ENCODE results near the gene OR2L2.

Gene OR2L2, protein sequence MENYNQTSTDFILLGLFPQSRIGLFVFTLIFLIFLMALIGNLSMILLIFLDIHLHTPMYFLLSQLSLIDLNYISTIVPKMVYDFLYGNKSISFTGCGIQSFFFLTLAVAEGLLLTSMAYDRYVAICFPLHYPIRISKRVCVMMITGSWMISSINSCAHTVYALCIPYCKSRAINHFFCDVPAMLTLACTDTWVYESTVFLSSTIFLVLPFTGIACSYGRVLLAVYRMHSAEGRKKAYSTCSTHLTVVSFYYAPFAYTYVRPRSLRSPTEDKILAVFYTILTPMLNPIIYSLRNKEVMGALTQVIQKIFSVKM

DNA sequence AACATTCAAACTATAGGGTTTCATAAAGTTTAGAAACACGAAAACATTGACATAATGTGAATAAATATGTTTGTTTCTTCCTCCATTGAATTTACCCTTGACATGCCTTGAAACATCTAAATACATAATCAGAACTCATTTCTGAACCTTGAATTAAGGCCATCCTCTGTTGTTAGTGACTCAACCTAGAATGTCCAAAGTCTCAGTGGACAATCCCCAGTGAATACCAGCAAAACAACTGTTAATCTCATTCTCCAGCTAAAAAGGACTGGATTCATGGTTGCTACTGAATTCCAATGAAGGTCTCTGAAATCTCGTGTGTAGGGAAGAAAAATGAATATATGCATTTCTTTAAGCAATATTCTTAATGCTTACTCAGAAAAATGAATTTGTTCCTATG is at the start of gene OR2L2:
Gene OR2L2, plus strand, starts transcription at position 301 of the 400 bp plus-strand sequence. CDS start 8,198 bp downstream, outside the sequence.
- TF ChIP-seq, protein P1, sequence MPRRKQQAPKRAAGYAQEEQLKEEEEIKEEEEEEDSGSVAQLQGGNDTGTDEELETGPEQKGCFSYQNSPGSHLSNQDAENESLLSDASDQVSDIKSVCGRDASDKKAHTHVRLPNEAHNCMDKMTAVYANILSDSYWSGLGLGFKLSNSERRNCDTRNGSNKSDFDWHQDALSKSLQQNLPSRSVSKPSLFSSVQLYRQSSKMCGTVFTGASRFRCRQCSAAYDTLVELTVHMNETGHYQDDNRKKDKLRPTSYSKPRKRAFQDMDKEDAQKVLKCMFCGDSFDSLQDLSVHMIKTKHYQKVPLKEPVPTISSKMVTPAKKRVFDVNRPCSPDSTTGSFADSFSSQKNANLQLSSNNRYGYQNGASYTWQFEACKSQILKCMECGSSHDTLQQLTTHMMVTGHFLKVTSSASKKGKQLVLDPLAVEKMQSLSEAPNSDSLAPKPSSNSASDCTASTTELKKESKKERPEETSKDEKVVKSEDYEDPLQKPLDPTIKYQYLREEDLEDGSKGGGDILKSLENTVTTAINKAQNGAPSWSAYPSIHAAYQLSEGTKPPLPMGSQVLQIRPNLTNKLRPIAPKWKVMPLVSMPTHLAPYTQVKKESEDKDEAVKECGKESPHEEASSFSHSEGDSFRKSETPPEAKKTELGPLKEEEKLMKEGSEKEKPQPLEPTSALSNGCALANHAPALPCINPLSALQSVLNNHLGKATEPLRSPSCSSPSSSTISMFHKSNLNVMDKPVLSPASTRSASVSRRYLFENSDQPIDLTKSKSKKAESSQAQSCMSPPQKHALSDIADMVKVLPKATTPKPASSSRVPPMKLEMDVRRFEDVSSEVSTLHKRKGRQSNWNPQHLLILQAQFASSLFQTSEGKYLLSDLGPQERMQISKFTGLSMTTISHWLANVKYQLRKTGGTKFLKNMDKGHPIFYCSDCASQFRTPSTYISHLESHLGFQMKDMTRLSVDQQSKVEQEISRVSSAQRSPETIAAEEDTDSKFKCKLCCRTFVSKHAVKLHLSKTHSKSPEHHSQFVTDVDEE (CRISPR knock-in tag; IDR thresholded peaks at IDR 0.05) = no peak
- TF ChIP-seq, protein P2, sequence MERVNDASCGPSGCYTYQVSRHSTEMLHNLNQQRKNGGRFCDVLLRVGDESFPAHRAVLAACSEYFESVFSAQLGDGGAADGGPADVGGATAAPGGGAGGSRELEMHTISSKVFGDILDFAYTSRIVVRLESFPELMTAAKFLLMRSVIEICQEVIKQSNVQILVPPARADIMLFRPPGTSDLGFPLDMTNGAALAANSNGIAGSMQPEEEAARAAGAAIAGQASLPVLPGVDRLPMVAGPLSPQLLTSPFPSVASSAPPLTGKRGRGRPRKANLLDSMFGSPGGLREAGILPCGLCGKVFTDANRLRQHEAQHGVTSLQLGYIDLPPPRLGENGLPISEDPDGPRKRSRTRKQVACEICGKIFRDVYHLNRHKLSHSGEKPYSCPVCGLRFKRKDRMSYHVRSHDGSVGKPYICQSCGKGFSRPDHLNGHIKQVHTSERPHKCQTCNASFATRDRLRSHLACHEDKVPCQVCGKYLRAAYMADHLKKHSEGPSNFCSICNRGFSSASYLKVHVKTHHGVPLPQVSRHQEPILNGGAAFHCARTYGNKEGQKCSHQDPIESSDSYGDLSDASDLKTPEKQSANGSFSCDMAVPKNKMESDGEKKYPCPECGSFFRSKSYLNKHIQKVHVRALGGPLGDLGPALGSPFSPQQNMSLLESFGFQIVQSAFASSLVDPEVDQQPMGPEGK (CRISPR knock-in tag; IDR thresholded peaks at IDR 0.05; ENCODE audit: borderline replicate concordance) = no peak
- TF ChIP-seq CSDC2 (CRISPR knock-in tag; IDR thresholded peaks at IDR 0.05) = no peak
- no peak for TF ChIP-seq GLIS3 (CRISPR knock-in tag; IDR thresholded peaks at IDR 0.05)
- no peak for TF ChIP-seq ARNTL (CRISPR knock-in tag; IDR thresholded peaks at IDR 0.05; ENCODE audit: borderline replicate concordance, low read depth)
- TF ChIP-seq ESRRG (CRISPR knock-in tag; IDR thresholded peaks at IDR 0.05) = no peak
- TF ChIP-seq BACH2 (CRISPR knock-in tag; IDR thresholded peaks at IDR 0.05; ENCODE audit: borderline replicate concordance) = no peak
- TF ChIP-seq TOX (CRISPR knock-in tag; IDR thresholded peaks at IDR 0.05; ENCODE audit: borderline replicate concordance) = no peak
- TF ChIP-seq, protein P3, sequence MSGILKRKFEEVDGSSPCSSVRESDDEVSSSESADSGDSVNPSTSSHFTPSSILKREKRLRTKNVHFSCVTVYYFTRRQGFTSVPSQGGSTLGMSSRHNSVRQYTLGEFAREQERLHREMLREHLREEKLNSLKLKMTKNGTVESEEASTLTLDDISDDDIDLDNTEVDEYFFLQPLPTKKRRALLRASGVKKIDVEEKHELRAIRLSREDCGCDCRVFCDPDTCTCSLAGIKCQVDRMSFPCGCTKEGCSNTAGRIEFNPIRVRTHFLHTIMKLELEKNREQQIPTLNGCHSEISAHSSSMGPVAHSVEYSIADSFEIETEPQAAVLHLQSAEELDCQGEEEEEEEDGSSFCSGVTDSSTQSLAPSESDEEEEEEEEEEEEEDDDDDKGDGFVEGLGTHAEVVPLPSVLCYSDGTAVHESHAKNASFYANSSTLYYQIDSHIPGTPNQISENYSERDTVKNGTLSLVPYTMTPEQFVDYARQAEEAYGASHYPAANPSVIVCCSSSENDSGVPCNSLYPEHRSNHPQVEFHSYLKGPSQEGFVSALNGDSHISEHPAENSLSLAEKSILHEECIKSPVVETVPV (CRISPR knock-in tag; IDR thresholded peaks at IDR 0.05) = no peak
- no peak for TF ChIP-seq RARB (CRISPR knock-in tag; IDR thresholded peaks at IDR 0.05)
- TF ChIP-seq ZFP30 (CRISPR knock-in tag; IDR thresholded peaks at IDR 0.05) = no peak
- TF ChIP-seq ISL1 (CRISPR knock-in tag; IDR thresholded peaks at IDR 0.05) = no peak
- TF ChIP-seq OSR1 (CRISPR knock-in tag; IDR thresholded peaks at IDR 0.05) = no peak
- TF ChIP-seq, protein P4, sequence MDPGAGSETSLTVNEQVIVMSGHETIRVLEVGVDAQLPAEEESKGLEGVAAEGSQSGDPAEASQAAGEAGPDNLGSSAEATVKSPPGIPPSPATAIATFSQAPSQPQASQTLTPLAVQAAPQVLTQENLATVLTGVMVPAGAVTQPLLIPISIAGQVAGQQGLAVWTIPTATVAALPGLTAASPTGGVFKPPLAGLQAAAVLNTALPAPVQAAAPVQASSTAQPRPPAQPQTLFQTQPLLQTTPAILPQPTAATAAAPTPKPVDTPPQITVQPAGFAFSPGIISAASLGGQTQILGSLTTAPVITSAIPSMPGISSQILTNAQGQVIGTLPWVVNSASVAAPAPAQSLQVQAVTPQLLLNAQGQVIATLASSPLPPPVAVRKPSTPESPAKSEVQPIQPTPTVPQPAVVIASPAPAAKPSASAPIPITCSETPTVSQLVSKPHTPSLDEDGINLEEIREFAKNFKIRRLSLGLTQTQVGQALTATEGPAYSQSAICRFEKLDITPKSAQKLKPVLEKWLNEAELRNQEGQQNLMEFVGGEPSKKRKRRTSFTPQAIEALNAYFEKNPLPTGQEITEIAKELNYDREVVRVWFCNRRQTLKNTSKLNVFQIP (CRISPR knock-in tag; IDR thresholded peaks at IDR 0.05; ENCODE audit: borderline replicate concordance, low read depth) = no peak
- no peak for TF ChIP-seq ZNF8 (CRISPR knock-in tag; IDR thresholded peaks at IDR 0.05)
- no peak for ATAC-seq

DNA sequence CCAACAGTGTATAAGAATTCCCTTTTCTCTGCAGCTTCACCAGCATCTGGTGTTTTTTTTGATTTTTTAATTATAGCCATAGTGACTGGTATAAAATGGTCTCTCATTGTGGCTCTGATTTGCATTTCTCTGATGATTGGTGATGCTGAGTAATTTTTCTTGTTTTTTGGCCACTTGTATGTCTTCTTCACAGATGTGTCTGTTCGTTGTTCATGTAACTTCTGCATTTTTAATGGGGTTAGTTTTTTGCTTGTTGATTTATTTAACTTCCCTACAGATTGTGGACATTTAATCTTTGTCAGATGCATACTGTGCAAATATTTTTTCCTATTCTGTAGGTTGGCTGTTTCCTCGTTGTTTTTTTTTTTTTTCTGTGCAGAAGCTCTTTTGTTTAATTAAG is 36.9 kb upstream of the OR2L2 start:
- TF ChIP-seq ARNTL (CRISPR knock-in tag; IDR thresholded peaks at IDR 0.05; ENCODE audit: borderline replicate concordance, low read depth) = no peak
- TF ChIP-seq, protein P3 (CRISPR knock-in tag; IDR thresholded peaks at IDR 0.05) = no peak
- TF ChIP-seq ISL1 (CRISPR knock-in tag; IDR thresholded peaks at IDR 0.05) = no peak
- TF ChIP-seq TOX (CRISPR knock-in tag; IDR thresholded peaks at IDR 0.05; ENCODE audit: borderline replicate concordance) = no peak
- no peak for TF ChIP-seq ESRRG (CRISPR knock-in tag; IDR thresholded peaks at IDR 0.05)
- TF ChIP-seq OSR1 (CRISPR knock-in tag; IDR thresholded peaks at IDR 0.05) = no peak
- no peak for TF ChIP-seq TCF4 (CRISPR knock-in tag; IDR thresholded peaks at IDR 0.05; ENCODE audit: borderline replicate concordance)
- TF ChIP-seq ZNF565 (CRISPR knock-in tag; conservative IDR thresholded peaks at IDR 0.05; ENCODE audit: low read depth) = no peak
- TF ChIP-seq, protein P1 (CRISPR knock-in tag; IDR thresholded peaks at IDR 0.05) = no peak
- TF ChIP-seq, protein P4 (CRISPR knock-in tag; IDR thresholded peaks at IDR 0.05; ENCODE audit: borderline replicate concordance, low read depth) = no peak
- TF ChIP-seq GLIS3 (CRISPR knock-in tag; IDR thresholded peaks at IDR 0.05) = no peak
- no peak for TF ChIP-seq CSDC2 (CRISPR knock-in tag; IDR thresholded peaks at IDR 0.05)
- no peak for TF ChIP-seq BACH2 (CRISPR knock-in tag; IDR thresholded peaks at IDR 0.05; ENCODE audit: borderline replicate concordance)
- TF ChIP-seq ZC3H10 (CRISPR knock-in tag; IDR thresholded peaks at IDR 0.05) = no peak
- TF ChIP-seq ZNF8 (CRISPR knock-in tag; IDR thresholded peaks at IDR 0.05) = no peak
- TF ChIP-seq ZFP3 (CRISPR knock-in tag; IDR thresholded peaks at IDR 0.05) = no peak
- TF ChIP-seq SNAI2 (CRISPR knock-in tag; IDR thresholded peaks at IDR 0.05) = no peak
- no peak for ATAC-seq

Measured in SK-N-SH treated with all-trans-retinoic acid at 6 μM for 48 hours (cell line).